WTC11 (cell line): ENCODE data around the gene ABHD17C. TPM values are rescaled to one million over a fixed set of nuclear protein-coding genes. Genes with fewer than 3 reads are reported as not detected.

Experiments
- ATAC-seq: fragments of 200-7000 bp; cut with Tn5 transposase; 2 replicates; pipeline ENCODE4 v1.10.0; 2021; ENCODE audit warnings: mild to moderate bottlenecking, moderate library complexity
- CTCF ChIA-PET: fragments of 300-600 bp; sonication (Branson Sonifier 250); formaldehyde crosslinking; loops from one replicate; lab custom pipeline; 2021; ENCODE audit warnings: antibody characterized with exemption; lab: Charles Lee
- POLR2A ChIA-PET: fragments of 350-600 bp; sonication (Branson Sonifier 250); formaldehyde crosslinking; loops from one replicate; lab custom pipeline; 2021; ENCODE audit warnings: antibody characterized with exemption; lab: Charles Lee
- DNase-seq: peaks from one replicate; pipeline ENCODE4 v3.0.0; 2021; ENCODE audit warnings: low spot score
- H3K27ac Mint-ChIP-seq: 2 replicates; pipeline ENCODE4 v1.8.0; 2021; ENCODE audit warnings: mixed read lengths
- H3K27me3 Mint-ChIP-seq: 2 replicates; pipeline ENCODE4 v1.8.0; 2021; ENCODE audit warnings: low read depth, mild to moderate bottlenecking, moderate library complexity, mixed read lengths
- H3K36me3 Mint-ChIP-seq: 2 replicates; pipeline ENCODE4 v1.8.0; 2021; ENCODE audit warnings: mixed read lengths
- H3K4me1 Mint-ChIP-seq: 2 replicates; pipeline ENCODE4 v1.8.0; 2022; ENCODE audit warnings: mixed read lengths
- H3K4me3 Mint-ChIP-seq: 2 replicates; pipeline ENCODE4 v1.8.0; 2021; ENCODE audit warnings: mild to moderate bottlenecking, moderate library complexity, mixed read lengths
- H3K9me3 Mint-ChIP-seq: 2 replicates; pipeline ENCODE4 v1.8.0; 2021; ENCODE audit warnings: mixed read lengths
- ATF2 ChIP-seq: sonication (generic); formaldehyde crosslinking; IDR thresholded peaks from 2 replicates; pipeline ENCODE4 v1.8.1; 2022; ENCODE audit warnings: low read depth, missing genetic modification reagents, borderline replicate concordance
- CTCF ChIP-seq: fragments of 200-600 bp; IDR thresholded peaks from 2 replicates; pipeline ENCODE4 v1.8.0; 2022; ENCODE audit warnings: antibody characterized with exemption
- EMX1 ChIP-seq: fragments of 250-450 bp; sonication (Bioruptor Pico); IDR thresholded peaks from 2 replicates; pipeline ENCODE4 v1.8.0; 2021; ENCODE audit warnings: mild to moderate bottlenecking
- ERG ChIP-seq: fragments of 250-450 bp; sonication (Bioruptor Pico); IDR thresholded peaks from 2 replicates; pipeline ENCODE4 v1.8.0; 2021; ENCODE audit warnings: mild to moderate bottlenecking
- FOXP4 ChIP-seq: sonication (generic); formaldehyde crosslinking; IDR thresholded peaks from 2 replicates; pipeline ENCODE4 v1.8.0; 2022; ENCODE audit warnings: mild to moderate bottlenecking, missing genetic modification reagents
- GRHL2 ChIP-seq: fragments of 250-450 bp; sonication (Bioruptor Pico); IDR thresholded peaks from 2 replicates; pipeline ENCODE4 v1.8.0; 2022; ENCODE audit warnings: mild to moderate bottlenecking, moderate library complexity; ENCODE audit not compliant: insufficient replicate concordance, severe bottlenecking
- HMGA2 ChIP-seq: fragments of 250-450 bp; sonication (Bioruptor Pico); IDR thresholded peaks from 2 replicates; pipeline ENCODE4 v1.4.0; 2021; ENCODE audit warnings: mild to moderate bottlenecking, moderate library complexity
- HMGXB4 ChIP-seq: sonication (generic); formaldehyde crosslinking; IDR thresholded peaks from 2 replicates; pipeline ENCODE4 v1.8.1; 2023; ENCODE audit warnings: mild to moderate bottlenecking, moderate library complexity, missing genetic modification reagents
- KAT7 ChIP-seq: sonication (generic); formaldehyde crosslinking; IDR thresholded peaks from 2 replicates; pipeline ENCODE4 v1.8.1; 2023; ENCODE audit warnings: missing genetic modification reagents, mild to moderate bottlenecking, borderline replicate concordance
- MAX ChIP-seq: sonication (generic); formaldehyde crosslinking; IDR thresholded peaks from 2 replicates; pipeline ENCODE4 v1.8.0; 2022; ENCODE audit warnings: mild to moderate bottlenecking, missing genetic modification reagents
- NFYB ChIP-seq: sonication (generic); formaldehyde crosslinking; conservative IDR thresholded peaks from 2 replicates; pipeline ENCODE4 v1.8.0; 2022; ENCODE audit warnings: low read depth, missing genetic modification reagents
- NR1H2 ChIP-seq: sonication (generic); formaldehyde crosslinking; IDR thresholded peaks from 2 replicates; pipeline ENCODE4 v1.9.0; 2021; ENCODE audit warnings: mild to moderate bottlenecking, moderate library complexity, missing genetic modification reagents
- PRDM15 ChIP-seq: sonication (generic); formaldehyde crosslinking; IDR thresholded peaks from 2 replicates; pipeline ENCODE4 v1.8.0; 2022; ENCODE audit warnings: missing genetic modification reagents
- TEAD1 ChIP-seq: sonication (generic); formaldehyde crosslinking; IDR thresholded peaks from 2 replicates; pipeline ENCODE4 v1.8.0; 2022; ENCODE audit warnings: mild to moderate bottlenecking, missing genetic modification reagents
- ZNF219 ChIP-seq: sonication (generic); formaldehyde crosslinking; IDR thresholded peaks from 2 replicates; pipeline ENCODE4 v1.8.0; 2023; ENCODE audit warnings: missing genetic modification reagents, mild to moderate bottlenecking, borderline replicate concordance
- ZNF512 ChIP-seq: sonication (generic); formaldehyde crosslinking; IDR thresholded peaks from 2 replicates; pipeline ENCODE4 v1.8.1; 2022; ENCODE audit warnings: missing genetic modification reagents, borderline replicate concordance
- total RNA-seq: library from RNA; stranded (reverse); gene quantifications from 3 replicates; pipeline ENCODE4 v1.2.3, GENCODE V29; 2021

The ABHD17C gene
- total RNA-seq, 1 experiment from 2014 or later, result 29.0 TPM

GRCh38 chr15:80742081-80742480 is 47.0 kb downstream of the ABHD17C start:
- DNase-seq, result no peak
- TF ChIP-seq NFYB (CRISPR knock-in tag) (no peak), ZNF512 (no peak), MAX (CRISPR knock-in tag) (no peak), PRDM15 (CRISPR knock-in tag) (no peak)
- POLR2A ChIA-PET, result no interaction called here
- H3K4me3 Mint-ChIP-seq, result no peak overlapping the region
- CTCF ChIA-PET, result interaction anchor here (1.9 kb wide), 1 partner anchor 34 kb away, joined by 5 read pairs; no protein-coding TSS in a partner anchor
- ATAC-seq, result no peak
- peaks cover 29% of the 10 kb centered on the region for H3K4me1 Mint-ChIP-seq
- peaks cover 25% of the 10 kb centered on the region for H3K9me3 Mint-ChIP-seq
- H3K36me3 Mint-ChIP-seq, result peaks cover 10% of the 10 kb centered on the region
- no peak overlapping the region for H3K27ac Mint-ChIP-seq
- H3K27me3 Mint-ChIP-seq, result no peaks in the 10 kb centered on the region

- Mint-ChIP-seq H3K27me3 (no peaks in the 10 kb centered on the region), H3K4me3 (no peak overlapping the region), H3K27ac (no peak overlapping the region), H3K9me3 (peaks cover 14% of the 10 kb centered on the region), H3K36me3 (peaks cover 5% of the 10 kb centered on the region), H3K4me1 (peaks cover 40% of the 10 kb centered on the region)
- CTCF ChIA-PET, result interaction anchor here (1.9 kb wide), 1 partner anchor 33 kb away, joined by 5 read pairs; no protein-coding TSS in a partner anchor
- POLR2A ChIA-PET, result interaction anchor here (0.6 kb wide), 1 partner anchor 143 kb away, joined by 3 read pairs; no protein-coding TSS in a partner anchor
- DNase-seq, result no peak
- ATAC-seq, result peak; percentile 24; the same call in 1 of the 2 replicates
- no peak for TF ChIP-seq HMGA2 (CRISPR knock-in tag)
- TF ChIP-seq KAT7 (CRISPR knock-in tag), result no peak
- TF ChIP-seq ERG, result no peak
- TF ChIP-seq ZNF219 (CRISPR knock-in tag), result no peak
- no peak for TF ChIP-seq ATF2 (CRISPR knock-in tag)
- no peak for TF ChIP-seq NR1H2 (CRISPR knock-in tag)
- no peak for TF ChIP-seq NFYB (CRISPR knock-in tag)
- no peak for TF ChIP-seq EMX1 (CRISPR knock-in tag)
- no peak for TF ChIP-seq HMGXB4 (CRISPR knock-in tag)
- TF ChIP-seq FOXP4 (CRISPR knock-in tag), result no peak
- no peak for TF ChIP-seq CTCF
- no peak for TF ChIP-seq TEAD1 (CRISPR knock-in tag)
- no peak for TF ChIP-seq GRHL2 (CRISPR knock-in tag)
Measured at GRCh38 chr15:80743189-80743833, 48.2 kb downstream of the ABHD17C start.
